K562 (cell line): ENCODE data around the gene ROR2. TPM values are rescaled to one million over a fixed set of nuclear protein-coding genes. Genes with fewer than 3 reads are reported as not detected.
A peak's percentile ranks its signal among the peaks of the same experiment; 100 is the strongest.

Source experiments
- ASH1L ChIP-seq: fragments of 450-650 bp; IDR thresholded peaks from 2 replicates; pipeline ENCODE4 v1.6.1; 2018; ENCODE audit warnings: borderline replicate concordance, mild to moderate bottlenecking, low read depth; ENCODE audit not compliant: partially characterized antibody
- BRD4 ChIP-seq: fragments of 200-600 bp; sonication (generic); IDR thresholded peaks from 2 replicates; pipeline ENCODE4 v1.6.1; 2017; ENCODE audit warnings: inconsistent platforms
- CAMTA2 ChIP-seq: fragments of 250-450 bp; sonication (Bioruptor Pico); conservative IDR thresholded peaks from 2 replicates; pipeline ENCODE4 v1.5.1; 2022
- DPF2 ChIP-seq: fragments of 450-650 bp; IDR thresholded peaks from 2 replicates; pipeline ENCODE4 v1.6.1; 2016
- ESRRA ChIP-seq: fragments of 450-650 bp; IDR thresholded peaks from 2 replicates; pipeline ENCODE4 v1.6.1; 2014; ENCODE audit warnings: low read depth, mild to moderate bottlenecking, moderate library complexity, borderline replicate concordance
- ILF3 ChIP-seq: fragments of 450-650 bp; IDR thresholded peaks from 2 replicates; pipeline ENCODE4 v1.6.1; 2018; ENCODE audit warnings: antibody characterized with exemption, mild to moderate bottlenecking, moderate library complexity, borderline replicate concordance
- KHSRP ChIP-seq: fragments of 450-650 bp; IDR thresholded peaks from 2 replicates; pipeline ENCODE4 v1.6.1; 2017
- NFATC3 ChIP-seq: fragments of 450-650 bp; IDR thresholded peaks from 2 replicates; pipeline ENCODE4 v1.6.1; 2017; ENCODE audit warnings: mild to moderate bottlenecking
- NR3C1 ChIP-seq: sonication (generic); formaldehyde crosslinking; IDR thresholded peaks from 2 replicates; pipeline ENCODE4 v1.8.1; 2022; ENCODE audit warnings: missing genetic modification reagents
- NRF1 ChIP-seq, 2 experiments: fragments of 450-650 bp; IDR thresholded peaks in 1 of 2; conservative IDR thresholded peaks in 1 of 2; 2 replicates each; pipeline ENCODE4 v1.6.1; 2014; ENCODE audit warnings: mild to moderate bottlenecking in 2 of 2
- PCBP1 ChIP-seq: fragments of 200-400 bp; formaldehyde crosslinking; IDR thresholded peaks from 2 replicates; pipeline ENCODE4 v1.6.1; 2018; ENCODE audit warnings: mild to moderate bottlenecking, low read depth, low read length; ENCODE audit not compliant: poor library complexity, severe bottlenecking
- PHB ChIP-seq: fragments of 250-450 bp; sonication (Bioruptor Pico); IDR thresholded peaks from 2 replicates; pipeline ENCODE4 v1.5.0; 2021
- PML ChIP-seq: IDR thresholded peaks from 2 replicates; pipeline ENCODE4 v1.6.1; 2012; ENCODE audit warnings: low read length, inconsistent platforms
- PYGO2 ChIP-seq: fragments of 450-650 bp; IDR thresholded peaks from 2 replicates; pipeline ENCODE4 v1.6.1; 2016; ENCODE audit warnings: mild to moderate bottlenecking, missing genetic modification characterization, moderate library complexity, missing compliant biosample characterization
- RBM22 ChIP-seq: fragments of 200-400 bp; formaldehyde crosslinking; IDR thresholded peaks from 2 replicates; pipeline ENCODE4 v1.6.1; 2018; ENCODE audit warnings: low read length, low read depth; ENCODE audit not compliant: poor library complexity, severe bottlenecking
- TAF1 ChIP-seq: IDR thresholded peaks from 2 replicates; pipeline ENCODE4 v1.6.1; 2011; ENCODE audit warnings: mild to moderate bottlenecking, low read length, moderate library complexity; ENCODE audit not compliant: insufficient read depth, control insufficient read depth, severe bottlenecking; ENCODE audit errors: extremely low read depth
- TAF15 ChIP-seq: fragments of 200-400 bp; formaldehyde crosslinking; IDR thresholded peaks from 2 replicates; pipeline ENCODE4 v1.6.1; 2017; ENCODE audit warnings: mild to moderate bottlenecking, low read depth, low read length, moderate library complexity
- TAL1 ChIP-seq: fragments of 450-650 bp; IDR thresholded peaks from 2 replicates; pipeline ENCODE4 v1.6.1; 2016; ENCODE audit warnings: mild to moderate bottlenecking
- TCF7 ChIP-seq: sonication (generic); IDR thresholded peaks from 2 replicates; pipeline ENCODE4 v1.6.1; 2016; ENCODE audit warnings: antibody characterized with exemption, borderline replicate concordance
- ZNF124 ChIP-seq: sonication (generic); formaldehyde crosslinking; IDR thresholded peaks from 2 replicates; pipeline ENCODE4 v1.8.1; 2022; ENCODE audit warnings: missing genetic modification reagents
- ZNF431 ChIP-seq: sonication (generic); formaldehyde crosslinking; IDR thresholded peaks from 2 replicates; pipeline ENCODE4 v1.8.0; 2022; ENCODE audit warnings: mild to moderate bottlenecking, missing genetic modification reagents
- polyA plus RNA-seq, 8 experiments: library from polyadenylated mRNA; depleted of rRNA in 4 of 8; stranded (reverse) in 5 of 8; unstranded in 3 of 8; fragments of >200 nt; fragmentation: Nextera tagmentation in 2 of 8; fragmentation: Illumina TruSeq in 1 of 8; extraction: Ambion mirVana in 2 of 8; extraction: Trizol in 1 of 8; gene quantifications; 2 replicates each; pipeline versions ENCODE4 v1.2.1 to v1.2.3, GENCODE V29; 2011 to 2014; ENCODE audit warnings: inconsistent platforms in 1 of 8, missing spikeins in 1 of 8
- total RNA-seq, 7 experiments: library from RNA; depleted of rRNA in 6 of 7; stranded (reverse); fragments of >200 nt in 6 of 7; fragmentation: Illumina TruSeq in 2 of 7; extraction: Trizol in 2 of 7; gene quantifications; 2 replicates each; pipeline versions ENCODE4 v1.2.1 to v1.2.3, GENCODE V29; 2011 to 2021; ENCODE audit warnings: low replicate concordance in 1 of 7
- TF ChIP-seq, protein P1 (sequence below): fragments of 450-650 bp; formaldehyde crosslinking; IDR thresholded peaks from 2 replicates; pipeline ENCODE4 v1.4.0; 2020; ENCODE audit warnings: mild to moderate bottlenecking, moderate library complexity
- TF ChIP-seq, protein P2 (sequence below), 2 experiments: fragments of 450-650 bp; IDR thresholded peaks; 2 replicates each; pipeline ENCODE4 v1.6.1; 2018; ENCODE audit warnings: mild to moderate bottlenecking in 2 of 2, low read depth in 1 of 2; ENCODE audit not compliant: partially characterized antibody in 2 of 2
- TF ChIP-seq, protein P3 (sequence below): fragments of 450-650 bp; formaldehyde crosslinking; IDR thresholded peaks from 2 replicates; pipeline ENCODE4 v1.4.0; 2022; ENCODE audit warnings: missing genetic modification characterization

ROR2 gene
- total and polyA plus RNA-seq, 9 of the 15 experiments (the other 6 are each of a cell fraction or from before 2014, with no cell fraction given), result 5.6 to 33.8 (median 15.3) TPM

DNA sequence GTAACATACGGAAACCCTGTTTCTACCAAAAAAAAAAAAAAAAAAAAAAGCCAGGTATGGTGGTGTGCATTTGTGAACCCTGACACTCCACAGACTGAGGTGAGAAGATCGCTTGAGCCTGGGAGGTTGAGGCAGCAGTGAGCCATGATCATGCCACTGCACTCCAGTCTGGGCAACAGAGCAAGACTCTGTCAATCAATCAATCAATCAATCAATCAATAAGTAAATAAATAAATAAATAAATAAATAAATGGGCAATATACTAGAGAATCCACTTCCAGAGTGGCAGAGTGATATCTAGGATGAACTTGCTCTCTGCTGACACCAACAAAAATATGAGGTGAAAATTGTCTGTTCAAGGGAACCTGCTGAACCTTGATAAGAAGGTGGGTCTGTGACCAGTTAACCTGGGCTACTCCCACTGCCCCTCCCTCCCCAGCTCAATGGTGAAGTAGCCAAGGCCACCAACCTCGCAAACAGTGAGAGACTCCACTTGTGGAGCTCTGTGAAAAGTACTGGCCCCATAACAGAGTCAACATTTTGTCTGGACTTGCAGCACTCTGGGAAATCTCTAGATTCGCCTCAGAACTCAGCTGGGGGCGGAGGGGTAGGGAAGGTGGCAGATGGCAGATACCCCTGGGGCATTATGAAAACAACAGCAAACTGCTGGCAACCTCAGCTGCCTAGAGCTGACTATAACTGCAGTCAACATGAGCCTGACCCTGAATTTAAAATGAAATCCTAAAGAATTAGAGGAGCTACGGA, 163.7 kb downstream of the ROR2 start (continued):
- no peak for TF ChIP-seq ZNF124 (CRISPR knock-in tag)
- TF ChIP-seq CAMTA2 (CRISPR knock-in tag), result no peak
- no peak for TF ChIP-seq TCF7
- TF ChIP-seq TAF1, result no peak
- no peak for TF ChIP-seq PML
- no peak for TF ChIP-seq PHB (CRISPR knock-in tag)
- TF ChIP-seq NFATC3, result no peak
- TF ChIP-seq DPF2, result 0 out of 2 replicates have a peak, but pooled peaks have one; percentile 39
- TF ChIP-seq ASH1L, result no peak
- TF ChIP-seq, protein P1, sequence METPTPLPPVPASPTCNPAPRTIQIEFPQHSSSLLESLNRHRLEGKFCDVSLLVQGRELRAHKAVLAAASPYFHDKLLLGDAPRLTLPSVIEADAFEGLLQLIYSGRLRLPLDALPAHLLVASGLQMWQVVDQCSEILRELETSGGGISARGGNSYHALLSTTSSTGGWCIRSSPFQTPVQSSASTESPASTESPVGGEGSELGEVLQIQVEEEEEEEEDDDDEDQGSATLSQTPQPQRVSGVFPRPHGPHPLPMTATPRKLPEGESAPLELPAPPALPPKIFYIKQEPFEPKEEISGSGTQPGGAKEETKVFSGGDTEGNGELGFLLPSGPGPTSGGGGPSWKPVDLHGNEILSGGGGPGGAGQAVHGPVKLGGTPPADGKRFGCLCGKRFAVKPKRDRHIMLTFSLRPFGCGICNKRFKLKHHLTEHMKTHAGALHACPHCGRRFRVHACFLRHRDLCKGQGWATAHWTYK (CRISPR knock-in tag), result no peak
- TF ChIP-seq ZNF431 (CRISPR knock-in tag), result no peak
- TF ChIP-seq TAF15, result no peak
- no peak for TF ChIP-seq ESRRA
- no peak for TF ChIP-seq KHSRP
- TF ChIP-seq NRF1 (conservative IDR thresholded peaks at IDR 0.05 in 1 of 2, IDR thresholded peaks at IDR 0.05 in 1 of 2), result no peak
- TF ChIP-seq NR3C1 (CRISPR knock-in tag), result no peak
- TF ChIP-seq, protein P2, sequence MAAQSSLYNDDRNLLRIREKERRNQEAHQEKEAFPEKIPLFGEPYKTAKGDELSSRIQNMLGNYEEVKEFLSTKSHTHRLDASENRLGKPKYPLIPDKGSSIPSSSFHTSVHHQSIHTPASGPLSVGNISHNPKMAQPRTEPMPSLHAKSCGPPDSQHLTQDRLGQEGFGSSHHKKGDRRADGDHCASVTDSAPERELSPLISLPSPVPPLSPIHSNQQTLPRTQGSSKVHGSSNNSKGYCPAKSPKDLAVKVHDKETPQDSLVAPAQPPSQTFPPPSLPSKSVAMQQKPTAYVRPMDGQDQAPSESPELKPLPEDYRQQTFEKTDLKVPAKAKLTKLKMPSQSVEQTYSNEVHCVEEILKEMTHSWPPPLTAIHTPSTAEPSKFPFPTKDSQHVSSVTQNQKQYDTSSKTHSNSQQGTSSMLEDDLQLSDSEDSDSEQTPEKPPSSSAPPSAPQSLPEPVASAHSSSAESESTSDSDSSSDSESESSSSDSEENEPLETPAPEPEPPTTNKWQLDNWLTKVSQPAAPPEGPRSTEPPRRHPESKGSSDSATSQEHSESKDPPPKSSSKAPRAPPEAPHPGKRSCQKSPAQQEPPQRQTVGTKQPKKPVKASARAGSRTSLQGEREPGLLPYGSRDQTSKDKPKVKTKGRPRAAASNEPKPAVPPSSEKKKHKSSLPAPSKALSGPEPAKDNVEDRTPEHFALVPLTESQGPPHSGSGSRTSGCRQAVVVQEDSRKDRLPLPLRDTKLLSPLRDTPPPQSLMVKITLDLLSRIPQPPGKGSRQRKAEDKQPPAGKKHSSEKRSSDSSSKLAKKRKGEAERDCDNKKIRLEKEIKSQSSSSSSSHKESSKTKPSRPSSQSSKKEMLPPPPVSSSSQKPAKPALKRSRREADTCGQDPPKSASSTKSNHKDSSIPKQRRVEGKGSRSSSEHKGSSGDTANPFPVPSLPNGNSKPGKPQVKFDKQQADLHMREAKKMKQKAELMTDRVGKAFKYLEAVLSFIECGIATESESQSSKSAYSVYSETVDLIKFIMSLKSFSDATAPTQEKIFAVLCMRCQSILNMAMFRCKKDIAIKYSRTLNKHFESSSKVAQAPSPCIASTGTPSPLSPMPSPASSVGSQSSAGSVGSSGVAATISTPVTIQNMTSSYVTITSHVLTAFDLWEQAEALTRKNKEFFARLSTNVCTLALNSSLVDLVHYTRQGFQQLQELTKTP (IDR thresholded peaks at IDR 0.05; ENCODE audit: low read depth in 1 of 2, partially characterized antibody in 2 of 2), result no peak
- no peak for TF ChIP-seq RBM22
- TF ChIP-seq ILF3, result no peak
- no peak for TF ChIP-seq PYGO2 (tag)
- TF ChIP-seq TAL1, result peak; percentile 63; the same call in 1 of the 2 replicates
- no peak for TF ChIP-seq PCBP1
- no peak for TF ChIP-seq BRD4
- TF ChIP-seq, protein P3, sequence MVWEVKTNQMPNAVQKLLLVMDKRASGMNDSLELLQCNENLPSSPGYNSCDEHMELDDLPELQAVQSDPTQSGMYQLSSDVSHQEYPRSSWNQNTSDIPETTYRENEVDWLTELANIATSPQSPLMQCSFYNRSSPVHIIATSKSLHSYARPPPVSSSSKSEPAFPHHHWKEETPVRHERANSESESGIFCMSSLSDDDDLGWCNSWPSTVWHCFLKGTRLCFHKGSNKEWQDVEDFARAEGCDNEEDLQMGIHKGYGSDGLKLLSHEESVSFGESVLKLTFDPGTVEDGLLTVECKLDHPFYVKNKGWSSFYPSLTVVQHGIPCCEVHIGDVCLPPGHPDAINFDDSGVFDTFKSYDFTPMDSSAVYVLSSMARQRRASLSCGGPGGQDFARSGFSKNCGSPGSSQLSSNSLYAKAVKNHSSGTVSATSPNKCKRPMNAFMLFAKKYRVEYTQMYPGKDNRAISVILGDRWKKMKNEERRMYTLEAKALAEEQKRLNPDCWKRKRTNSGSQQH (CRISPR knock-in tag), result no peak
